ENCODE measurements around the gene COL21A1.

Gene COL21A1

DNA sequence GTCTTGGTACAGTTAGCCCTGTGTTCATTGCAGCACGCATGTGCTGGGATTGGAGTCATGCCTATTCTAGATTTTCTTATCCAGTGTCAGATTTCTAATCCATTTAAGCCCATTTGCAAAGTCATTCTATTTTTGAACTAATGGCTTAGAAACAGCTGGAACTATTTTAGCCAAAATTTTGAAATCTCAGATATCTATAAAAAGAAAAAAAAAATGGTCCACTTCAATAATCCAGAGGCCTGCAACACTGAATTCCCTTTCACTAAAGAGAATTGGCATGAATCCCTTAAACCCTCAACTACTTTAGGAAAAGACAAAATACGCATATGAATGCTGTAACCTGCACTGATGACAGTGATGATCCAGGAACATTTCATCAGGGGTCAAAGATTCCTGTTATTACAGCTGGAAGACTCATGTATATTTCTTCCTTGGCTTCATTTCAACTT lies 1.5 kb downstream of the COL21A1 start:
- no peak for DNase-seq (ENCODE audit: low read depth, low spot score)

- no peak for DNase-seq (ENCODE audit: low read depth, low spot score)
These were observed 2.7 kb downstream of the COL21A1 start for GRCh38 chr6:56244528-56245253.

GRCh38 chr6:56244089-56244488 lies 3.3 kb downstream of the COL21A1 start:
- no peak for DNase-seq (ENCODE audit: low read depth, low spot score)

DNA sequence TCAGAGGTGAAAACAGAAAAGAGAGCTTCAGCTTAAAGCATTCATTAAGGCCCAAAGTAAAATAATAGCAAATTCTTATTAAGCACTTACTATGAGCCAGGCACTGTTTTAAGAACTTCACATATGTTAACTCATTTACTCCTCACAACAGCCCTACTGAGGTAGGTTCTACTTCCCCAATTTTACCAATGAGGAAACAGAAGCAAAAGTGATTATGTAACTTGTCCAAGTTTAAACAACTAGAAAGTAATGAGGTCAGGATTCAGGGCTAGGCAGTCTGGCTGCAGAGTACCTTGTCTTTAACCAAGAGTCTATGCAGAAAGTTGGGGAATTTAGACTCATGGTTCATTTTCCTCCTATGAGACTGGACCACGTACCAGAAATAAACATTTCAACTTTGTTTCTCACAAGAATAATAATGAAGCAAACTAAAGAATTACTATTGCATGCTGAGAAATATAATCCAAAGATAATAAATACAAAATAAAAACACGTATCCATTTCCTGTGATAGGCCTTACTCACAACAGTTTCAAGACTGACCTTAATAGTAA lies 3.8 kb downstream of the COL21A1 start:
- DNase-seq (ENCODE audit: low read depth, low spot score) = no peak

- DNase-seq (ENCODE audit: low read depth, low spot score) = no peak
These were observed 5.0 kb downstream of the COL21A1 start for GRCh38 chr6:56242346-56242745.

- DNase-seq (ENCODE audit: low read depth, low spot score) = no peak
These were observed 6.1 kb downstream of the COL21A1 start for GRCh38 chr6:56241124-56241802.

- no peak for DNase-seq (ENCODE audit: low read depth, low spot score)
These were observed 9.0 kb downstream of the COL21A1 start for GRCh38 chr6:56238352-56238751.

- DNase-seq (ENCODE audit: low read depth, low spot score) = no peak
These were observed 12.1 kb downstream of the COL21A1 start for GRCh38 chr6:56235245-56235644.

- DNase-seq (ENCODE audit: low read depth, low spot score) = no peak
These were observed 14.9 kb downstream of the COL21A1 start for GRCh38 chr6:56232436-56232835.

GRCh38 chr6:56231827-56232226 lies 15.6 kb downstream of the COL21A1 start:
- DNase-seq (ENCODE audit: low read depth, low spot score) = no peak

DNA sequence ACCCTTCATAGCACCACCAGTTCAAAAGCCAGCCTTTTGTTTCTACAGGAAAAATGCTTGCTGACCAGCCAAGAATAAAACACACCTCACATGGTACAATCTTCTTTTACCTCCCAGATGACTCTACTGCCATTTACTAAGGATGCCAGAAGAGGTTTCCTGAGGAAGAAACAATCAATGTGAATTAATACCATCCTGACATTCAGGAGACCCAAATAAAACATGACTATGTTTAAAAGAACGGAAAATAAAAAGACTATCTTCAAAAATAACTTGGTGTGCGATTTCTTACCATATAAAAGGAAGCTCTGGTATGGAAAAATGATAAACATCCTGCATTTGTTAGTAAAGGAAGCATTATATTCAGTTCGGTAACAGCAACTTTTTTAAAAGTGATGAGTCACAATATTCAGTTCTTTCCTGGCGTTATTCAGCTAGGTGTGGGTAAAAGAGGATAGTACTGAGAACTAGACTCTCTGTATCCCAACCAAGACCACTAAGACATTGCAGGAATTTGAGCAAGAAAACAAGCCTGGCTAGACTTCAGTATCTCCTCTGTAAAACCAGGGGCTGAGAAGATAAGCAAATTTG lies 16.3 kb downstream of the COL21A1 start:
- DNase-seq (ENCODE audit: low read depth, low spot score) = no peak

DNA sequence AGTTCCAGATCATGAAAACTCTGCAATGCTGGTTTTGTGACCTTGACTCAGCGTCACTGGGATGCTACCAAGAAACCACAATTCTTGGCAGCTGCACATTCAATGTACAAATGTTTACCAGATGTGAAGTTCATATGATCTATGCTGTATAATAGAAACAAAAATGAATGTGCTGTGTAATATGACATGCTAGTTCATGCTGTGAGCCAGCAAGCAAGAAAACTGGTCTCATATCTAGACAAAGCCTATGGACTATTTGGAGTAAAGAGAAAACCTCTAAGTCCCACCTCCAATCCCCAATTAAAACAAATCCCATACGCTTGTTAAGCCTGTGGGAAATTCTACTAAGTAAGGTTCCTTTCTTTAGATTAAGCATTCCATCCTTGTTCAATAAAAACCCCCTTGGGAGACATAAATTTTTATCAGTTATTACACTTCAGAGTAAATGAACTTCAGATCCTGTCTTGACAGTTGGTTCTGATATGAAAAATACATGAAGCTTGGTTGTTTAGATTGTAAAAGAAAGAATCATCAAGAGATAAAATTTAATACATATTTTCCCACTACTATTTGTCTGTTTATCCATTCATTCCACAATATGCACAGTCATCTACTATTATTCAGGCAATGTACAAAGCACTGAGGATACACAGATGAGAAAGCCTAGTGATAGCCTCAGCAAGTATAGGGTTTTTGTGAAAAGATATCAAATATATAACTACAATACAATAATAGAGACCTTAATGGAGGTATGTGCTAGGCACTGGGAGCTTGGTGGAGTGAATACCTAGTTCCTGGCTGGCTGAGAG lies 20.1 kb downstream of the COL21A1 start:
- DNase-seq (ENCODE audit: low read depth, low spot score) = no peak

GRCh38 chr6:56223995-56224394 lies 23.4 kb downstream of the COL21A1 start:
- DNase-seq (ENCODE audit: low read depth, low spot score) = no peak

DNA sequence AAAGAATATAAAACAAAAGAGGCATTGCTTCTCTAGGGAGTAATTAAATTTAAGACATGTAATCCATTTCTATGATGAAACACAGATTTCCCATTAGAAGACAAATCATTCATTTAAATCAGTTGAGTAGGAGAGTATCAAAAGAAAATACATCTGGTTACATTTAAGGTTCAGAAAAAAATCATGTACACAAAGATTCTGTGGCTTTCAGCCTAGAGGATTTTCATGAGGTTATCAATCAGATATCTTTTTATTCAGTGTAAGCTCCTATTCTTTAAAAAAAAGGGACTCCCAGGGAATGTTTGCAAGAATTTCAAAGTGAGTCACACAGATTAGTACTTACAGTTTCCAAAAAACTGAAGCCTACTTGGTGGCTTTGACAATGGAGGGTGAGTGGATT lies 24.9 kb downstream of the COL21A1 start:
- DNase-seq (ENCODE audit: low read depth, low spot score) = no peak

DNA sequence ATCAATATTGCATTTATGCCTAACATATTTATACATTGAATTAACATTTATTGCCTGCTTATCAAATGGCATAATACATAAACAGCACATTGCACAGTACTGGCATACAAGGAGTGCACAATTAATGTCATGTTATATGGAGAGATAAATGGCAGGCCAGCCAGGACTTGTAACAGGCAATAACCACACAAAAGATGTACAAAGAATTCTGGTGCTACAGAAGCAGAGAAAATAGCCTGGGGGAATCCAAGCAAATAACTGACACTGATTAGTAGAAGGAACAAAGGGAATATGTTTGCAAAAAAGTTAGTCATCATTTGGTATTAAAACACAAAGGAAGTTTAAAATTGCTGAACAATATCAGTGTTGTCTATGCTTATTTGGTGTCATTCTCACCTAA lies 27.3 kb downstream of the COL21A1 start:
- no peak for DNase-seq (ENCODE audit: low read depth, low spot score)

- no peak for DNase-seq (ENCODE audit: low read depth, low spot score)
These were observed 32.7 kb downstream of the COL21A1 start for GRCh38 chr6:56214703-56215101.

DNA sequence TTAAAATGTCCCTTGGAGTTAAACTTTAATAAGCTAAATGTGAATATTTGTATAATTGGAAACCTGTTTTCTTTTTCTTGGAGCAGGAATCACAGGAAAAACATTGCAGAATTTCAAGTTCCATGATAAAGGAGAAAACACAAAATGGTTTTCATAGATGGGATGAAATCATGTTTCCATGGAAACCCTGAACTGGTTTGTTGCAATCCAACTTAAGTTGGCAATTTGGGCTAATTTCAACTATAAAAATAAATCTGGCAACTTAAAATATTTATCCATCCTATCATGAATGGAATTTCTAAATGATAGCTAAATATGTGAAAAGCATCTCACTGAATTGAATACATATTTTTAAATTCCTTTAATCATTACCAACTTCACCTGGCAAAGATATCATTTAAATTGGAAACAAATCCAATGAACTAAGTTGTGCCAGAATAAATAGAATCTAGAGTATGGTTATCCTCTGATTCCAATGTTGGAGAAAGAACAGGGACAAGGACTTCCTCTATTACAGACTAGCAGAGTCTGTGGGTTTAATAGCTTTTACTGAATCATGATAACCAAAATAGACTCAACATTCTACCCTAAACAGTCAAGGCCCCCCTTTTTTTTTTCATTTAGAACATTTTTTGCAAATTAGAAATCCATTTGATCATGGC lies 33.2 kb downstream of the COL21A1 start:
- DNase-seq (ENCODE audit: low read depth, low spot score) = no peak

- no peak for DNase-seq (ENCODE audit: low read depth, low spot score)
These were observed 35.7 kb downstream of the COL21A1 start for GRCh38 chr6:56211724-56212123.

DNA sequence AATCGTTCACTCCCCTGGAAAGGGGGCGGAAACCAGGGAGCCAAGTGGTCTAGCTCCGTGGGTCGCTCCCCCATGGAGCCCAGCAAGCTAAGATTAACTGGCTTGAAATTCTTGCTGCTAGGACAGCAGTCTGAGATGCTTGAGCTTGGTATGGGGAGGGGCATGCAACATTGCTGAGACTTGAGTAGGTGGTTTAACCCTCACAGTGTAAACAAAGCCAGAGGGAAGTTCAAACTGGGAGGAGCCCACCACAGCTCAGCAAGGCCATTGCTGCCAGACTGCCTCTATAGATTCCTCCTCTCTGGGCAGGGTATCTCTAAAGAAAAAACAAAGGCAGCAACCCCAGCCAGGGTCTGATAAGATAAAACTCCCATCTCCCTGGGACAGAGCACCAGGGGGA lies 43.2 kb downstream of the COL21A1 start:
- DNase-seq (ENCODE audit: low read depth, low spot score) = no peak

DNA sequence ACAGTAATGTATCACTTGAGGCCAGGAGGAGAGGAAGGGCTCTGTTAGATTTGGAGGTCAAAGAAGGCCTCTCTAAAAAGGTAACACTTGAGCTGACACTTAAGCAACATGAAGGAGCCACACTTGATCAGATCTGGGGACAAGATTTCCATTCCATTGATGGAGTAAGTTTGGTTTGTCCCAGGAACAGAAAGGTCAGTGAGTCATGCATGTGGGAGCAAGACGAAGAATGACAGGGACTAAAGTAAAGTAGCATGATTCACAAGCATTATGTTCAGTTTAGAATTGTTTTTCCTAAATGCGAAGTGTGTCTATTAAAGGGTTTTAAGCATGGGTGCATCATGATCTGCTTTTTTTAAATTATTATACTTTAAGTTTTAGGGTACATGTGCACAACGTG lies 47.4 kb downstream of the COL21A1 start:
- DNase-seq (ENCODE audit: low read depth, low spot score) = no peak

DNA sequence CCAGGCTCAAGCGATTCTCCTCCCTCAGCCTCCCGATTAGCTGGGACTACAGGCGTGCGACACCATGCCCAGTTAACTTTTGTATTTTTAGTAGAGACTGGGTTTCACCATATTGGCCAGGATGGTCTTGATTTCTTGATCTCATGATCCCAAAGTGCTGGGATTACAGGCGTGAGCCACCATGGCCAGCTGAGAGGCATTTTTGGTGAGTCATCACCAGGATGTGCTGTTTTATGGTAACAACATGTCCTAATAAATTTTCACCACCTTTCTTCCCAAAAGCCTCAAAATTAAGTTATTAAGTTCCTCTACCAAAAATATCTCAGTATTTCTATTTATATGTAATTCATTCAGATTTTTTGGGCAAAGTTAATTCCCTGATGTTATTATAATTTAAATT lies 53.5 kb downstream of the COL21A1 start:
- DNase-seq (ENCODE audit: low read depth, low spot score) = no peak
